ENCODE data around the gene GLIS1.

DNA sequence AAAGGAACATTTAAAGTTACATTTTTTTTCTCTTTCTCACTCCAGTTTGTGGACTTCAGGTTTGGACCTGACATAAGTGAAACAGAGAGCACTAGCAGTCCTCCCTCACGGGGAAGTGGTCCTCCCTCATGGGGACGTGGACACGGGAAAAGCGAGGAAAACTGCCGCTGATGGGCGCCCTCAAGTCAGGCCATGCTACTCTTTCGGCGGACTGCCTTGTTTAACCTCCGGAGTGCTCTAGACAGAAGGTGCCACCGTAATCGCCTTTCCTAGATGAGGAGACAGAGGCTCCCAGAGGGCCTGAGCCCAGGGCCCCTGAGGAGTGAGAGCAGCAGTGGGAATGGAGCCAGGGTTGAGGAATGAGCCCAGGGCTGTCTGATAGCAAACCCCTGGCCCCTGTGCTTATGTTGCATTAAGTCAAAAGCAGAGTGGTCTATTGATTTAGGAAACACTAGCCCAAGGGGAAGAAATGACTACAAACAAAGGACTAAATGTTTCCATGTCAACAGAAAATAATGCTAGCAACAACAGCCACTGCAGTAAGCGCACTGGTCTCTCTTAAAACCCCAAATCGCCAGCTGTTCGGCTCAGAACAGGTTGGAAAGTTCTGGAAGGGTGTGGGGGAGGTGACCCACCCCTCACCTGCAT is 195.7 kb downstream of the GLIS1 start:
- no peak for TF ChIP-seq CTCF (IDR thresholded peaks at IDR 0.05)
- TF ChIP-seq POLR2A (IDR thresholded peaks at IDR 0.05) = no peak

All from lower leg skin (tissue), 3 donors.